ENCODE data around the gene SLC39A8. TPM values are rescaled to one million over a fixed set of nuclear protein-coding genes. Genes with fewer than 3 reads are reported as not detected.

SLC39A8 gene
- total and polyA plus RNA-seq, 9 of the 15 experiments (the other 6 are each of a cell fraction or from before 2014, with no cell fraction given): 8.2 to 30.3 (median 25.0) TPM

DNA sequence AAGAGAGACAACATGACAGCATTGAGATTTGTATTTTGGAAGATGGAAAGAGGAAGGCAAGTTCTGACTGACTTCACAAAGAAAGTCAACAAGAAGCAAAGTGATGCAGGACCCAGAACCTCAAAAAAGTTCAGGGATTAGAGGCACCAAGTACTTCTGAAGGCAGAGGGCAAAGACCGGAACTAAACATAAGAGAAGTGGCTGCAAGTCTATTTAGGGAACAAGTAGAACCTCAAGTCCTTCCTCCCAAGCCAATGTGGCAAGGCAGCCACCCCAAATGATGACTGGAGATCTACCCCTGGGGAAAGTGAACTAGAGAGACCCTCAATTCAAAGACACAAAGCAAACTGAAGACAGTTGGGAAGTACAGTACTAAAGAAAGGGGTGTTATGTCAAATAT lies 46.6 kb downstream of the SLC39A8 start (continued):
- TF ChIP-seq, protein P1, sequence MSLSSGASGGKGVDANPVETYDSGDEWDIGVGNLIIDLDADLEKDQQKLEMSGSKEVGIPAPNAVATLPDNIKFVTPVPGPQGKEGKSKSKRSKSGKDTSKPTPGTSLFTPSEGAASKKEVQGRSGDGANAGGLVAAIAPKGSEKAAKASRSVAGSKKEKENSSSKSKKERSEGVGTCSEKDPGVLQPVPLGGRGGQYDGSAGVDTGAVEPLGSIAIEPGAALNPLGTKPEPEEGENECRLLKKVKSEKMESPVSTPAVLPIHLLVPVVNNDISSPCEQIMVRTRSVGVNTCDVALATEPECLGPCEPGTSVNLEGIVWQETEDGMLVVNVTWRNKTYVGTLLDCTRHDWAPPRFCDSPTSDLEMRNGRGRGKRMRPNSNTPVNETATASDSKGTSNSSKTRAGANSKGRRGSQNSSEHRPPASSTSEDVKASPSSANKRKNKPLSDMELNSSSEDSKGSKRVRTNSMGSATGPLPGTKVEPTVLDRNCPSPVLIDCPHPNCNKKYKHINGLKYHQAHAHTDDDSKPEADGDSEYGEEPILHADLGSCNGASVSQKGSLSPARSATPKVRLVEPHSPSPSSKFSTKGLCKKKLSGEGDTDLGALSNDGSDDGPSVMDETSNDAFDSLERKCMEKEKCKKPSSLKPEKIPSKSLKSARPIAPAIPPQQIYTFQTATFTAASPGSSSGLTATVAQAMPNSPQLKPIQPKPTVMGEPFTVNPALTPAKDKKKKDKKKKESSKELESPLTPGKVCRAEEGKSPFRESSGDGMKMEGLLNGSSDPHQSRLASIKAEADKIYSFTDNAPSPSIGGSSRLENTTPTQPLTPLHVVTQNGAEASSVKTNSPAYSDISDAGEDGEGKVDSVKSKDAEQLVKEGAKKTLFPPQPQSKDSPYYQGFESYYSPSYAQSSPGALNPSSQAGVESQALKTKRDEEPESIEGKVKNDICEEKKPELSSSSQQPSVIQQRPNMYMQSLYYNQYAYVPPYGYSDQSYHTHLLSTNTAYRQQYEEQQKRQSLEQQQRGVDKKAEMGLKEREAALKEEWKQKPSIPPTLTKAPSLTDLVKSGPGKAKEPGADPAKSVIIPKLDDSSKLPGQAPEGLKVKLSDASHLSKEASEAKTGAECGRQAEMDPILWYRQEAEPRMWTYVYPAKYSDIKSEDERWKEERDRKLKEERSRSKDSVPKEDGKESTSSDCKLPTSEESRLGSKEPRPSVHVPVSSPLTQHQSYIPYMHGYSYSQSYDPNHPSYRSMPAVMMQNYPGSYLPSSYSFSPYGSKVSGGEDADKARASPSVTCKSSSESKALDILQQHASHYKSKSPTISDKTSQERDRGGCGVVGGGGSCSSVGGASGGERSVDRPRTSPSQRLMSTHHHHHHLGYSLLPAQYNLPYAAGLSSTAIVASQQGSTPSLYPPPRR (CRISPR knock-in tag; IDR thresholded peaks at IDR 0.05; ENCODE audit: borderline replicate concordance): no peak
- TF ChIP-seq IFI16 (CRISPR knock-in tag; IDR thresholded peaks at IDR 0.05) (no peak), ZNF408 (CRISPR knock-in tag; IDR thresholded peaks at IDR 0.05; ENCODE audit: low read depth) (no peak)

DNA sequence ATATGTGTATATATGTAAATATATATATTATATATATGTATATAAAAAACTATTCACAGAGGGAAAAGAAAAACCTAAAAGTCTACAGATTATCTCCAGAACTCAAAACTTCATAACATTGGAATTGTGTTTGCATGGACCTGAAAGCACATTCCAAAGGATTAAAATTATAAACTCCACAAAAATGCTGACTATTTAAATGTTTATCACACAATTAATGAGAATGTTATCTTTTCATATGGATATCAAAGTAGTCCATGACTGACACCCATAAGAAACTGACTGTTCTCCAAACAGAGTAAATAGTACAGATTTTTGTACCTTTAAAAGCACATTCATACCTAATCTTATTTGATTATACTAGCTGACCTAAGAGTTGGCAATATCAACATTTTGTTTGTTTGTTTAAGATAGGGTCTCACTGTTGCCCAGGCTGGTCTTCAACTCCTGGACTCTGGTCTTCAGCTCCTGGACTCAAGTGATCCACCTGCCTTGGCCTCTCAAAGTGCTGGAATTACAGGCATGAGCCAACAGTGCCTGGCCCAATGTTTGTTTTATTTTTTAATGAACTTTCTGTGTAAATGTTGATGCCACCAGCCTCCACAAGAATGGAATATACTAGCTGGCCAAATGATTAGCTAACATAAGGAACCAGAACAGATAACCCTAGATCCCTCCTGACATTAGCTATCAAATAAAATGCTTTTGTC lies 50.0 kb downstream of the SLC39A8 start:
- no TSS peak for BruUV-seq (replicated peaks)
- Histone ChIP-seq H2AFZ (ENCODE audit: low read depth, low read length) (no peak overlapping the region), H3K4me1 (replicated peaks in 1 of 2; ENCODE audit: control insufficient read depth in 2 of 2, insufficient read depth in 2 of 2, low read length in 2 of 2) (peaks cover 0 to 2% of the 10 kb centered on the region in 2 experiments; a peak in 3 of 5 replicates), H3K36me3 (ENCODE audit: control insufficient read depth, insufficient read depth, low read length) (no peaks in the 10 kb centered on the region), H3K4me3 (no peak overlapping the region), H4K20me1 (replicated peaks; ENCODE audit: control insufficient read depth, insufficient read depth, low read length) (no peaks in the 10 kb centered on the region), H3K27me3 (ENCODE audit: control insufficient read depth in 2 of 2, insufficient read depth in 2 of 2, low read length in 2 of 2) (no peaks in the 10 kb centered on the region), H3K9me3 (replicated peaks; ENCODE audit: control insufficient read depth, insufficient read depth, low read depth, low read length) (no peaks in the 10 kb centered on the region), H3K79me2 (ENCODE audit: control insufficient read depth, insufficient read depth, low read length) (no peaks in the 10 kb centered on the region), H3K27ac (ENCODE audit: extremely low read depth, low read depth, low read length) (no peak overlapping the region), H3K9me1 (ENCODE audit: control insufficient read depth, insufficient read depth, low read length) (no peaks in the 10 kb centered on the region), H3K9ac (ENCODE audit: insufficient read depth in 1 of 2, low read depth in 2 of 2, low read length in 2 of 2) (no peak overlapping the region), H3K4me2 (ENCODE audit: insufficient read depth, low read length) (no peak overlapping the region)
- in situ Hi-C loops (cut with MboI): no loop called here
- FAIRE-seq (no peak), ATAC-seq (no peak), DNase-seq (ENCODE audit: extremely low read depth in 1 of 4, low spot score in 3 of 4) (no peak)
- TF ChIP-seq ZNF316 (IDR thresholded peaks at IDR 0.05) (peak; percentile 80), KLF6 (CRISPR knock-in tag; IDR thresholded peaks at IDR 0.05; ENCODE audit: borderline replicate concordance) (no peak), SMAD3 (CRISPR knock-in tag; conservative IDR thresholded peaks at IDR 0.05) (no peak), C11orf30 (IDR thresholded peaks at IDR 0.05; ENCODE audit: low read depth) (peak; percentile 62), MAFF (IDR thresholded peaks at IDR 0.05; ENCODE audit: low read length) (peak; percentile 34; the same call in 1 of the 2 replicates), MBD2 (IDR thresholded peaks at IDR 0.05; ENCODE audit: borderline replicate concordance, low read depth) (no peak), RBFOX2 (IDR thresholded peaks at IDR 0.05; ENCODE audit: low read depth, low read length) (no peak)
- TF ChIP-seq, protein P2, sequence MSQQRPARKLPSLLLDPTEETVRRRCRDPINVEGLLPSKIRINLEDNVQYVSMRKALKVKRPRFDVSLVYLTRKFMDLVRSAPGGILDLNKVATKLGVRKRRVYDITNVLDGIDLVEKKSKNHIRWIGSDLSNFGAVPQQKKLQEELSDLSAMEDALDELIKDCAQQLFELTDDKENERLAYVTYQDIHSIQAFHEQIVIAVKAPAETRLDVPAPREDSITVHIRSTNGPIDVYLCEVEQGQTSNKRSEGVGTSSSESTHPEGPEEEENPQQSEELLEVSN (IDR thresholded peaks at IDR 0.05; ENCODE audit: borderline replicate concordance in 1 of 2, extremely low read depth in 1 of 2, insufficient read depth in 1 of 2, insufficient read length in 1 of 2, low read depth in 1 of 2, low read length in 1 of 2, poor library complexity in 1 of 2, severe bottlenecking in 1 of 2): no peak
- ChIA-PET POLR2A (no interaction called here), CTCF (ENCODE audit: low intra/inter-chr PET ratio) (no interaction called here)
- intact Hi-C loops (cut with micrococcal nuclease): no loop called here
